IMR-90 (cell line): ENCODE measurements around the gene OBI1. TPM values are rescaled to one million over a fixed set of nuclear protein-coding genes. Genes with fewer than 3 reads are reported as not detected.
A peak's percentile ranks its signal among the peaks of the same experiment; 100 is the strongest.

ENCODE experiments used
- ATAC-seq: fragments of 200-7000 bp; cut with Tn5 transposase; 2 replicates; pipeline ENCODE4 v1.9.1; 2020; ENCODE audit warnings: low read depth, mild to moderate bottlenecking, moderate library complexity
- BruUV-seq: library from RNA; stranded (reverse); fragments of 400-500 nt; replicated peaks from 2 replicates; lab custom pipeline; 2021; lab: Mats Ljungman, UMichigan
- CTCF ChIA-PET: fragments of 300-600 bp; formaldehyde crosslinking; extraction: SDS; loops from one replicate; lab custom pipeline; 2021; ENCODE audit warnings: antibody characterized with exemption; lab: Yijun Ruan, JAX
- POLR2A ChIA-PET: fragments of 300-600 bp; sonication (Branson Sonifier 250); formaldehyde crosslinking; loops from one replicate; lab custom pipeline; 2022; ENCODE audit warnings: antibody characterized with exemption; ENCODE audit not compliant: unreplicated experiment; lab: Charles Lee
- DNase-seq: peaks from one replicate; pipeline ENCODE4 v3.0.0; 2013
- H2AFZ ChIP-seq: replicated peaks from 2 replicates; pipeline ENCODE3; 2013; ENCODE audit warnings: low read length, mild to moderate bottlenecking; ENCODE audit not compliant: poor library complexity
- H2AK5ac ChIP-seq: 2 replicates; pipeline ENCODE4 v1.6.1; 2013; ENCODE audit warnings: low read depth, low read length, inconsistent platforms
- H2AK9ac ChIP-seq: replicated peaks from 2 replicates; pipeline ENCODE3; 2013; ENCODE audit warnings: mild to moderate bottlenecking, low read depth, low read length, moderate library complexity; ENCODE audit not compliant: poor library complexity
- H2BK120ac ChIP-seq: 2 replicates; pipeline ENCODE4 v1.6.1; 2013; ENCODE audit warnings: low read depth, low read length, inconsistent platforms
- H2BK15ac ChIP-seq: 3 replicates; pipeline ENCODE4 v1.6.1; 2013; ENCODE audit warnings: low read depth, low read length, inconsistent platforms
- H2BK20ac ChIP-seq: 2 replicates; pipeline ENCODE4 v1.6.1; 2013; ENCODE audit warnings: low read depth, mild to moderate bottlenecking, inconsistent platforms, low read length, moderate library complexity
- H2BK5ac ChIP-seq: 2 replicates; pipeline ENCODE4 v1.6.1; 2013; ENCODE audit warnings: mild to moderate bottlenecking, low read depth, low read length, inconsistent platforms; ENCODE audit not compliant: poor library complexity, severe bottlenecking
- H3K14ac ChIP-seq: replicated peaks from 2 replicates; pipeline ENCODE4 v1.6.1; 2013; ENCODE audit warnings: low read depth, low read length, inconsistent platforms
- H3K18ac ChIP-seq: 2 replicates; pipeline ENCODE4 v1.6.1; 2013; ENCODE audit warnings: low read depth, low read length, control low read depth
- H3K23ac ChIP-seq: 2 replicates; pipeline ENCODE4 v1.6.1; 2013; ENCODE audit warnings: low read depth, low read length, inconsistent platforms
- H3K27ac ChIP-seq: 2 replicates; pipeline ENCODE4 v1.5.1; 2013; ENCODE audit warnings: mild to moderate bottlenecking, control low read depth, low read length; ENCODE audit not compliant: insufficient read depth
- H3K27me3 ChIP-seq: 2 replicates; pipeline ENCODE4 v1.6.1; 2013; ENCODE audit warnings: low read length; ENCODE audit not compliant: control insufficient read depth, insufficient read depth
- H3K36me3 ChIP-seq: 2 replicates; pipeline ENCODE4 v1.6.1; 2013; ENCODE audit warnings: low read length, mixed read lengths; ENCODE audit not compliant: control insufficient read depth, insufficient read depth
- H3K4ac ChIP-seq: 2 replicates; pipeline ENCODE4 v1.6.1; 2013; ENCODE audit warnings: low read depth, low read length, inconsistent platforms
- H3K4me1 ChIP-seq: 2 replicates; pipeline ENCODE4 v1.6.1; 2013; ENCODE audit warnings: low read length, mixed read lengths; ENCODE audit not compliant: control insufficient read depth, insufficient read depth
- H3K4me2 ChIP-seq: 2 replicates; pipeline ENCODE4 v1.6.1; 2013; ENCODE audit warnings: low read depth, mild to moderate bottlenecking, control low read depth, low read length, moderate library complexity
- H3K4me3 ChIP-seq: 2 replicates; pipeline ENCODE4 v1.5.1; 2013; ENCODE audit warnings: low read depth, mild to moderate bottlenecking, control low read depth, low read length, moderate library complexity; ENCODE audit not compliant: insufficient read depth
- H3K56ac ChIP-seq: 2 replicates; pipeline ENCODE4 v1.6.1; 2013; ENCODE audit warnings: low read length, inconsistent platforms; ENCODE audit not compliant: insufficient read depth; ENCODE audit errors: extremely low read depth
- H3K79me1 ChIP-seq, 2 experiments: 2 replicates each; pipeline ENCODE4 v1.6.1; 2013; ENCODE audit warnings: low read length in 2 of 2, inconsistent platforms in 1 of 2, low read depth in 1 of 2
- H3K9ac ChIP-seq: 2 replicates; pipeline ENCODE4 v1.6.1; 2013; ENCODE audit warnings: low read depth, low read length, control low read depth
- H3K9me1 ChIP-seq: 2 replicates; pipeline ENCODE4 v1.6.1; 2013; ENCODE audit warnings: low read length, inconsistent platforms; ENCODE audit not compliant: insufficient read depth
- H3K9me3 ChIP-seq: 2 replicates; pipeline ENCODE4 v1.6.1; 2013; ENCODE audit warnings: low read length; ENCODE audit not compliant: control insufficient read depth, insufficient read depth
- H4K20me1 ChIP-seq: 2 replicates; pipeline ENCODE4 v1.6.1; 2013; ENCODE audit warnings: low read length, inconsistent platforms; ENCODE audit not compliant: insufficient read depth
- H4K5ac ChIP-seq: 2 replicates; pipeline ENCODE4 v1.6.1; 2013; ENCODE audit warnings: mild to moderate bottlenecking, low read depth, low read length, control low read depth
- H4K8ac ChIP-seq, 2 experiments: 2 replicates each; pipeline ENCODE4 v1.6.1; 2013; ENCODE audit warnings: low read depth in 2 of 2, low read length in 2 of 2, control low read depth in 1 of 2, inconsistent platforms in 1 of 2
- H4K91ac ChIP-seq: 2 replicates; pipeline ENCODE4 v1.6.1; 2013; ENCODE audit warnings: low read depth, low read length, inconsistent platforms; ENCODE audit not compliant: insufficient read depth
- BHLHE40 ChIP-seq: fragments of 150-350 bp; IDR thresholded peaks from 2 replicates; pipeline ENCODE4 v1.6.1; 2016; ENCODE audit warnings: mild to moderate bottlenecking, low read depth, low read length
- CEBPB ChIP-seq: IDR thresholded peaks from 2 replicates; pipeline ENCODE4 v1.6.1; 2012; ENCODE audit warnings: low read depth, low read length, improper control_type of control experiment
- CHD1 ChIP-seq: IDR thresholded peaks from 2 replicates; pipeline ENCODE4 v1.6.1; 2012; ENCODE audit warnings: low read depth, low read length, improper control_type of control experiment
- CTCF ChIP-seq: conservative IDR thresholded peaks from 2 replicates; pipeline ENCODE4 v1.5.1; 2012; ENCODE audit warnings: mild to moderate bottlenecking, low read depth, low read length, improper control_type of control experiment
- ELK1 ChIP-seq: fragments of 150-350 bp; IDR thresholded peaks from 2 replicates; pipeline ENCODE4 v1.6.1; 2016; ENCODE audit warnings: low read depth, mild to moderate bottlenecking, low read length, moderate library complexity, borderline replicate concordance
- FOS ChIP-seq: fragments of 150-350 bp; IDR thresholded peaks from 2 replicates; pipeline ENCODE4 v1.6.1; 2016; ENCODE audit warnings: low read depth, low read length
- MAFK ChIP-seq: IDR thresholded peaks from 2 replicates; pipeline ENCODE4 v1.6.1; 2012; ENCODE audit warnings: low read depth, low read length, improper control_type of control experiment
- MAZ ChIP-seq: IDR thresholded peaks from 2 replicates; pipeline ENCODE4 v1.6.1; 2012; ENCODE audit warnings: low read depth, mild to moderate bottlenecking, low read length, improper control_type of control experiment, moderate library complexity, borderline replicate concordance
- MXI1 ChIP-seq: IDR thresholded peaks from 2 replicates; pipeline ENCODE4 v1.6.1; 2012; ENCODE audit warnings: low read depth, mild to moderate bottlenecking, low read length, moderate library complexity, borderline replicate concordance
- NFE2L2 ChIP-seq: fragments of 150-350 bp; IDR thresholded peaks from 2 replicates; pipeline ENCODE4 v1.6.1; 2016; ENCODE audit warnings: low read depth, mild to moderate bottlenecking, low read length
- POLR2A ChIP-seq: IDR thresholded peaks from 2 replicates; pipeline ENCODE4 v1.6.1; 2012; ENCODE audit warnings: mild to moderate bottlenecking, low read depth, low read length
- RAD21 ChIP-seq: IDR thresholded peaks from 2 replicates; pipeline ENCODE4 v1.6.1; 2012; ENCODE audit warnings: low read length, improper control_type of control experiment
- RFX5 ChIP-seq: IDR thresholded peaks from 2 replicates; pipeline ENCODE4 v1.8.0; 2012; ENCODE audit warnings: low read depth, mild to moderate bottlenecking, low read length, moderate library complexity
- SMC3 ChIP-seq: fragments of 150-350 bp; IDR thresholded peaks from 2 replicates; pipeline ENCODE4 v1.6.1; 2016; ENCODE audit warnings: low read depth, mild to moderate bottlenecking, antibody characterized with exemption, low read length, moderate library complexity
- USF2 ChIP-seq: fragments of 150-350 bp; IDR thresholded peaks from 2 replicates; pipeline ENCODE4 v1.6.1; 2017; ENCODE audit warnings: mild to moderate bottlenecking, antibody characterized with exemption, low read length, low read depth
- WGBS, 2 experiments: methylation state at CpG; one replicate each; pipeline versions ENCODE4 v1.1.5 to v1.1.7; 2013; ENCODE audit warnings: missing lambda C conversion rate in 2 of 2; ENCODE audit not compliant: insufficient read length in 1 of 2; ENCODE audit errors: extremely low coverage in 2 of 2; 5-methylcytosine and 5-hydroxymethylcytosine counted together
- dilution Hi-C: fragments of 300-500 bp; cut with HindIII; formaldehyde crosslinking; loops from one replicate; pipeline ENCODE4 v1.14.3; 2018; ENCODE audit warnings: low sequenced_read_pairs; ENCODE audit not compliant: unreplicated experiment
- in situ Hi-C: fragments of 300-500 bp; cut with MboI; formaldehyde crosslinking; loops from 3 replicates; pipeline ENCODE4 v1.14.3; 2019; ENCODE audit warnings: low sequenced_read_pairs, inconsistent platforms, mixed read lengths
- intact Hi-C: fragments of 100-400 bp; cut with micrococcal nuclease; formaldehyde crosslinking; loops from 2 replicates; pipeline ENCODE4 v1.10.0; 2022
- polyA plus RNA-seq, 3 experiments: library from polyadenylated mRNA; depleted of rRNA; stranded (reverse); fragments of >200 nt; gene quantifications; 2 replicates each; pipeline ENCODE4 v1.2.3, GENCODE V29; 2012; ENCODE audit warnings: low replicate concordance in 1 of 3
- total RNA-seq: library from RNA; depleted of rRNA; stranded (reverse); fragments of >200 nt; gene quantifications from 2 replicates; pipeline ENCODE4 v1.2.3, GENCODE V29; 2012

OBI1 gene
- total and polyA plus RNA-seq, 2 of the 4 experiments (the other 2 are of a cell fraction): 4.4 to 11.8 TPM

GRCh38 chr13:78608688-78609463 lies 50.1 kb downstream of the OBI1 start:
- peaks cover 10% of the 10 kb centered on the region; the same call in 1 of the 2 replicates for H3K9me3 ChIP-seq
- peaks cover 71% of the 10 kb centered on the region for H3K27me3 ChIP-seq
- no TSS peak for BruUV-seq
- TF ChIP-seq CEBPB: no peak
- TF ChIP-seq ELK1: no peak
- no peak for TF ChIP-seq NFE2L2
- no peak for TF ChIP-seq MXI1
- TF ChIP-seq POLR2A: no peak
- TF ChIP-seq RAD21: no peak
- no peak for TF ChIP-seq FOS
- TF ChIP-seq MAFK: no peak
- no peak for TF ChIP-seq BHLHE40
- no peak for TF ChIP-seq CHD1
- TF ChIP-seq USF2: no peak
- no peak for TF ChIP-seq RFX5
- TF ChIP-seq CTCF: no peak
- no peak for TF ChIP-seq MAZ
- TF ChIP-seq SMC3: no peak

More at GRCh38 chr13:78608688-78609463, 50.1 kb downstream of the OBI1 start:
- H3K36me3 ChIP-seq: no peaks in the 10 kb centered on the region
- dilution Hi-C loops: no loop called here
- no peak overlapping the region for H2BK120ac ChIP-seq
- WGBS, 2 experiments: 0% methylated on average over 10 of the region's 54 CpGs; no CpG with 5 or more reads in 1 of the 2 experiments
- peaks cover 3% of the 10 kb centered on the region; the same call in 1 of the 2 replicates for H3K4me1 ChIP-seq
- H3K56ac ChIP-seq: no peak overlapping the region
- ATAC-seq: peak; percentile 30; the same call in 1 of the 2 replicates
- no peak overlapping the region for H2AK9ac ChIP-seq
- H3K9me1 ChIP-seq: no peaks in the 10 kb centered on the region
- peak overlapping the region; percentile 87 for H3K4me2 ChIP-seq
- ChIA-PET POLR2A (interaction anchor here (0.5 kb wide), 1 partner anchor 163 kb away, joined by 3 read pairs; no protein-coding TSS in a partner anchor), CTCF (no interaction called here)
- H3K4me3 ChIP-seq: peak overlapping the region; percentile 42
- H3K79me1 ChIP-seq: no peaks in the 10 kb centered on the region
- no peak overlapping the region for H2BK20ac ChIP-seq
- H2BK5ac ChIP-seq: no peak overlapping the region
- peak overlapping the region; percentile 78 for H2AFZ ChIP-seq
- intact Hi-C loops: no loop called here
- no peak overlapping the region for H3K23ac ChIP-seq
- H3K14ac ChIP-seq: no peak overlapping the region
- H4K5ac ChIP-seq: no peak overlapping the region
- H4K91ac ChIP-seq: no peak overlapping the region
- no peak overlapping the region for H2AK5ac ChIP-seq
- DNase-seq: no peak
- no peaks in the 10 kb centered on the region for H4K20me1 ChIP-seq
- H3K9ac ChIP-seq: no peak overlapping the region
- no peak overlapping the region for H4K8ac ChIP-seq
- H2BK15ac ChIP-seq: no peak overlapping the region
- H3K18ac ChIP-seq: no peak overlapping the region
- in situ Hi-C loops: no loop called here
- no peak overlapping the region for H3K27ac ChIP-seq
- H3K4ac ChIP-seq: no peak overlapping the region
